Nephron progenitor cell (in vitro differentiated cells): ENCODE results near the gene ATRNL1.

Experiments used
- DNase-seq: peaks from one replicate; pipeline ENCODE4 v3.0.0; 2021
- H3K27ac Mint-ChIP-seq: 2 replicates; pipeline ENCODE4 v1.8.0; 2021; ENCODE audit warnings: mild to moderate bottlenecking, moderate library complexity, mixed read lengths
- H3K27me3 Mint-ChIP-seq: 2 replicates; pipeline ENCODE4 v1.8.0; 2021; ENCODE audit warnings: mild to moderate bottlenecking, low read depth, mixed read lengths; ENCODE audit not compliant: poor library complexity
- H3K36me3 Mint-ChIP-seq: 2 replicates; pipeline ENCODE4 v1.8.0; 2021; ENCODE audit warnings: low read depth, mixed read lengths
- H3K4me1 Mint-ChIP-seq: 2 replicates; pipeline ENCODE4 v1.8.0; 2021; ENCODE audit warnings: mixed read lengths
- H3K4me3 Mint-ChIP-seq: 2 replicates; pipeline ENCODE4 v1.8.0; 2021; ENCODE audit warnings: mild to moderate bottlenecking, moderate library complexity, mixed read lengths
- H3K9me3 Mint-ChIP-seq: 2 replicates; pipeline ENCODE4 v1.8.0; 2021; ENCODE audit warnings: mild to moderate bottlenecking, moderate library complexity, mixed read lengths
- TF ChIP-seq, protein P1 (sequence below): fragments of 200-600 bp; sonication (generic); IDR thresholded peaks from 2 replicates; pipeline ENCODE4 v1.5.0; 2021; ENCODE audit warnings: antibody characterized with exemption

ATRNL1 gene

DNA sequence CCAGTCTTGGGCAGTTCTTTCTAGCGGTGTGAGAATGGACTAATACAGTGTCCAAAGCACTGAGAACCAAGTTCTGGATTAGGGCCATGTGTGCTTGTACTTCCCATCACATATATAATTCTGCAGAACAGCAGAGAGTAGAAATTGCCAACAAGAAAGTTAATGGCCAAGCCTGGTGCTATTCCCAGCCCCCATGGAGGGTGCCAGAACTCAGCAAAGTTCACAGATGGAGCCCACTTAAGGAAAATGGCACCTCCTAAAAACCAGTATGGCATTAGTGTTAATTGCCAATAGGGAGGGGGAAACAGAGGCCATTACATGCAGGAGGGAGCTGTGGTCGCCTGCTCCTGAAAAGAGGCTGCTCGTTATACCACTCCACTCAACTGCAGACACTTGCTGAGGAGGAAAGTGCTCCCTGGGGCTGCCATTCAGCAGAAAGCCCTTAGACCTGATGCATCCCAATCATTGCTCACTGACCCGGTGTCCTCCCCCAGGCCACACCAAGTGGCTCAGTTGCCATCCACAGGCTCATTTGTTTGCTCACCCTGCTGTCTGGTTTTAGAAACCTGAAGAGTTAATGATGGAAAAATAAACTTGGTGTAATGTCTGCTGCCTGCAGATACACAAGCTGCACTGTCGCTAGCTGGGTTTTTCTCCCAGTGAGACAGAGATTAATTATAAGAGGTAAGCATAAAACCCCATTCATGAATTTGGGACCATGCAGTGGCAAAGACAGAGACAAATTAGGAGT, 899.2 kb downstream of the ATRNL1 start:
- Mint-ChIP-seq H3K27ac (no peak overlapping the region), H3K27me3 (peaks cover 9% of the 10 kb centered on the region), H3K4me3 (no peak overlapping the region), H3K36me3 (no peaks in the 10 kb centered on the region), H3K4me1 (peaks cover 13% of the 10 kb centered on the region), H3K9me3 (peaks cover 11% of the 10 kb centered on the region)
- TF ChIP-seq, protein P1, sequence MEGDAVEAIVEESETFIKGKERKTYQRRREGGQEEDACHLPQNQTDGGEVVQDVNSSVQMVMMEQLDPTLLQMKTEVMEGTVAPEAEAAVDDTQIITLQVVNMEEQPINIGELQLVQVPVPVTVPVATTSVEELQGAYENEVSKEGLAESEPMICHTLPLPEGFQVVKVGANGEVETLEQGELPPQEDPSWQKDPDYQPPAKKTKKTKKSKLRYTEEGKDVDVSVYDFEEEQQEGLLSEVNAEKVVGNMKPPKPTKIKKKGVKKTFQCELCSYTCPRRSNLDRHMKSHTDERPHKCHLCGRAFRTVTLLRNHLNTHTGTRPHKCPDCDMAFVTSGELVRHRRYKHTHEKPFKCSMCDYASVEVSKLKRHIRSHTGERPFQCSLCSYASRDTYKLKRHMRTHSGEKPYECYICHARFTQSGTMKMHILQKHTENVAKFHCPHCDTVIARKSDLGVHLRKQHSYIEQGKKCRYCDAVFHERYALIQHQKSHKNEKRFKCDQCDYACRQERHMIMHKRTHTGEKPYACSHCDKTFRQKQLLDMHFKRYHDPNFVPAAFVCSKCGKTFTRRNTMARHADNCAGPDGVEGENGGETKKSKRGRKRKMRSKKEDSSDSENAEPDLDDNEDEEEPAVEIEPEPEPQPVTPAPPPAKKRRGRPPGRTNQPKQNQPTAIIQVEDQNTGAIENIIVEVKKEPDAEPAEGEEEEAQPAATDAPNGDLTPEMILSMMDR, result no peak
- DNase-seq, result no peak

DNA sequence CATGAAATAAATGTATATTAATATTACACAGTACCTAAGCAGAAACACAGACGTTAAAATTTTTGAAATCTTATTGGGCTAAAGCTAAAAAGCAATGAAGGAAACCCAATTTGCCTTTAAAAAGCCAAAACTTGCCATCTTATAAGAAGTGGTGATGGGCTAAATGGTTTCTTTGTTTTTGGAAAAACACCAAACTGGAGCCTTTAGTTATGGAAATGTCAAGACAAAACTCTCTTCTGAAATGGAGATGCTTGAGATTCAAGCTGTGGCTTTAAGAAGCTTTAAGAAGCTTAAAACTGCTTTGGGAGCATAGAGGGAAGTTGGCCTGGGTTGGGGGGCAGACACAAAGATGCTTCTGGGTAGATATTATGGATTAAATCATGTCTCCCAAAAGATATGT, 902.9 kb downstream of the ATRNL1 start:
- H3K4me1 Mint-ChIP-seq, result peaks cover 32% of the 10 kb centered on the region
- H3K4me3 Mint-ChIP-seq, result no peak overlapping the region
- H3K27me3 Mint-ChIP-seq, result peaks cover 4% of the 10 kb centered on the region
- DNase-seq, result no peak
- no peaks in the 10 kb centered on the region for H3K36me3 Mint-ChIP-seq
- H3K27ac Mint-ChIP-seq, result no peak overlapping the region
- TF ChIP-seq, protein P1, result no peak
- H3K9me3 Mint-ChIP-seq, result peaks cover 4% of the 10 kb centered on the region

DNA sequence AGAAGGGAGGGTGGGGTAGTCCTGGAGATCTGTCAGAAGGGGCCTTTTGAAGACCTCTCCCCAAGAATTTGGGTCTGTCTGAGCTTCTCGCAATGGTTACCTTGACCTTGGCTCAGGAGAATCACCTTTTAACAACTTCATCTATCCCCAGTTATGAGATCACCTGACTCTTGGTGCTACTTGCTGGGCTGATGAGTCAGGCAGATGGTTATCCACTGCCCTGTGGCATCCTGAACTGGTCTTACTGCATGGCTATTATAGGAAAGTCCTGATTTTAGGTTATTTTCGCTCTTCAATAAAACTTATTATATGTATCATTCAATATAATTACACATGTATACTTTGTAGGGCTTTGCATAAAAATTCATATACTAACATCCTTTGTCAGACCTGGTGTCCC, 905.1 kb downstream of the ATRNL1 start:
- no peak for DNase-seq
- peaks cover 4% of the 10 kb centered on the region for H3K27me3 Mint-ChIP-seq
- H3K27ac Mint-ChIP-seq, result no peak overlapping the region
- H3K4me3 Mint-ChIP-seq, result no peak overlapping the region
- no peaks in the 10 kb centered on the region for H3K9me3 Mint-ChIP-seq
- no peaks in the 10 kb centered on the region for H3K36me3 Mint-ChIP-seq
- TF ChIP-seq, protein P1, result no peak
- peaks cover 43% of the 10 kb centered on the region for H3K4me1 Mint-ChIP-seq
